NCI-H2196 (cell line): Measurements from ENCODE around the gene MEN1.

Source experiments
- DNase-seq: peaks from one replicate; lab custom pipeline; 2025; ENCODE audit not compliant: unreplicated experiment; lab: John Stamatoyannopoulos, UW

MEN1 gene

GRCh38 chr11:64810271-64810890, at the start of gene MEN1:
Gene MEN1, minus strand, starts transcription at chr11:64810551. Its CDS starts 442 bp downstream, at chr11:64810109.
- DNase-seq = peak; percentile 97

GRCh38 chr11:64859542-64860414, 49.4 kb upstream of the MEN1 start:
- no peak for DNase-seq

- DNase-seq = no peak
Observed at GRCh38 chr11:64858467-64859263, 48.3 kb upstream of the MEN1 start.

DNA sequence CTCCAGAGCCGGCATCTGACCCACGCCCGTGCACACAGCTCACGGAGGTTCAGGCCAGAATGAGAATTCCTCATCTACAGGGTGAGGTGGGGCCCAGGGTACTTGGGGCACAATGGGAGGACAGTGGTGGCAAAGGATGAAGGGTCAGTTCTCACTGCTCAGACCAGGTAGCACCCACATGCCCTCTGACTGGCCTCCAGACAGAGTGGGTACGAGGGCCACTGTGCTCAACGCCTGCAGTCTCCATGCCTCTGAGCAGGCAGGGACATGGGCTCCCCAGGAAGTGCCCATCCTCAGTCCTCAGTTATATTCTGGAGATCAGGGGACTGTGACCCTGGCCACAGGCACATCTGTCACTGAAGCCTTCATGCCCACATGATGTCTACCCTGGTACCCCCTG, 47.1 kb upstream of the MEN1 start:
- no peak for DNase-seq

- no peak for DNase-seq
Observed at GRCh38 chr11:64856382-64857227, 46.3 kb upstream of the MEN1 start.

DNA sequence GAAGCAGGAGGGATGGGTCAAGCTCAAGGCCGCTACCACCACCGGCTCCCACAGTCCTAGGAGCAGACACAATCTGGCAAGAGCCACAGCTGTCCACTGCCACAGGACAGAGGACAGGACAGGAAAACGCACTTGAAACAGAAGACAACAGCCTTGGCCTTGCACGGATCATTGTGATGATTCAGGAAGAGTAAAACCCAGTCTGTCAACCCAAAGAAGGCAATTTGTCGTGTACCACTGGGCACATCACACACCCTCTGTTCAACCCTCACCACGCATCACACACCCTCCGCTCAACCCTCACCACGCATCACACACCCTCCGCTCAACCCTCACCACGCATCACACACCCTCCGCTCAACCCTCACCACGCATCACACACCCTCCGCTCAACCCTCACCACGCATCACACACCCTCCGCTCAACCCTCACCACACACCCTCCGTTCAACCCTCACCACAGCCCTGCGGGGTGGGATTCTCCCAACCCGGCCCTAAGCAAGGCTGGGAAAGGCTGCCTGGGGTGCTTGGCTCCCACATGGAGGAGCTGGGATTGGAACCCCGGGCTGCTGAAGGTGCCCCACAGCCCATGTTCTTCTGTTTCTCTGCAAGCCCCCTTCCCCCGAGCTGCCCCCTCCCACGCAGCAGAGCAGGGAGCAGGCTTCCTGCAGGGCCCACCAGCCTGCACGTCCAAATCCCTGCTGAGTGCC, 45.4 kb upstream of the MEN1 start:
- no peak for DNase-seq

GRCh38 chr11:64854534-64855502, 44.5 kb upstream of the MEN1 start:
- DNase-seq = peak; percentile 58

DNA sequence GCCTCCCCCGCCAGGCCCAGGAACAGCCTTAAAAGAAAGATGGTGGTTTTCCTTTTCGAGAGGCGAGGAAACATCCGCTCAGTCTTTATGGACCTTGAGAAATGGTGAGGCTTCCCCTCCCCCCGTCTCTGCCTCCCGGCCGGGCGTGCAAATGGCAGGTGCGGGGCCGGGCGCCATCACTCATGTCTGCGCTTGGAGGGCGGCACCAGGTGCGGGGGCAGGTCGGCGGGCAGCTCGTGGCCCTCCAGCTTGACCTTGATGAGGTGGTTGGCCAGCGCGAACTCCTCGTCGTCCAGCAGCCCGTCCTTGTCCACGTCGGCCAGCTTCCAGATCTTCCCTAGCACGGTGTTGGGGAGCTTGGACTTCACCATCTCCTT, 43.8 kb upstream of the MEN1 start:
- DNase-seq = no peak

GRCh38 chr11:64853709-64854108, 43.4 kb upstream of the MEN1 start:
- no peak for DNase-seq

DNA sequence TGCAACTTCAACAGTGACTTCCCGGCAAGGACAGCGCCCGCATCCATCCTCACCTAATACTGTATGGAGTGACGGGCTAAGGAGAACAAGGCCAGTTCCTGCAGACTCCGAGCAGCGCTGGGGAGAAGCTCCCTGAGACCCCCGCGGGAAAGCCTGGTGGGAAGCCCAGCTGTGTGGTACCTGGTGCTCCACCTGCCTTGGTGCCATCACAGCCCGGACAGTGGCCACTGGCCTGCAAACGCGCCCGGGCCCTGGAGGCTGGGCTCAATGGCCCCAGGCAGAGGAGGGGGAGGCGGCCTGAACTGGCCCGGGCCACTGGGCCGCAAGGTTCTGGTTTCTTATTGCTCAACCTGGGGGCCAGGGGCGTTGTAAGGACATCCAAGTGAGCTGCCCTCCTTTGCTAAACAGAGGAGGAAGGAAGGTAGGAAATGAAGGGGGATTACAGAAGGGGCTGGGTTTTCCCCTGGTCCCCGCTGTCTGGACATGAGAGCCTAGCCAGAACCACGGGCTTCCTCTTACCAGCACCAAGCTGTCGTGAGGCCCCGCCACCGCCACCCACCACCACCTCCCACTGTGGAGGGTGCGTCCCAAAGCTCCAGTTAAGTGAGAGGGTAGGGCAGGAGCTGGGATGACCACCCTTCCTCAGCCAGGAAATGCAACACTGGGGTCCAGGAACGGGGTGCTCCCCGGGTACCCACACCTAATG, 42.6 kb upstream of the MEN1 start:
- no peak for DNase-seq

- DNase-seq = no peak
Observed at GRCh38 chr11:64851831-64852351, 41.5 kb upstream of the MEN1 start.

DNA sequence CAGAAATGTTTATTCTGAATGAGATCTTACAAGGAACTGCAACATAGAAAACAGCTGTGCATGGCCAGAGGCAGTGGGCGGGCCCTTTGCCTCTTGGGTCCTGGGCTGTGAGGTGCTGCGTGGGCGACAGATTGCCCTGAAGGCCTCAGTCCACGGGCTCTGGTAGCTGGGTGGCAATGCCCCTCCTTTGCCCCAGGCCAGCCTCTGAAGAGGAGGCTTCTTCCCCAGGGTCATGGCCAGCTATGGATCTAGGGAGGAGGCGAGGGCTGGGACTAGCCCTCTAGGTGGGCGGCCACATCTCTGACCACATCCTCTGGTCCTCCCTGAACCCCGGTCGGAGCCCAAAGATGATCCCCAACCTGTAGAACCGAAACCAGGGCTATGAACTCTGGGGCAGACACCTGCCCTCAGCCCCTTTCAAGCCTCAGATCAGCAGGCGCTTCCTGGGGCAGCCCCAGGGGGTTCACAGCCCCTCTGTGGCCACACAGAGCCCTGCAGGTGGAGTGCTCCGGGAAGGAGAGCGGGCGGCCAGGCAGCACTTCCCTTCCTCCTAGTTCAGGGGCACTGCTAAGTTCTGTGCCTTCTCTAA, 40.7 kb upstream of the MEN1 start:
- DNase-seq = no peak

- no peak for DNase-seq
Observed at GRCh38 chr11:64849598-64850356, 39.4 kb upstream of the MEN1 start.

- peak; percentile 80 for DNase-seq
Observed at GRCh38 chr11:64848826-64849597, 38.7 kb upstream of the MEN1 start.

DNA sequence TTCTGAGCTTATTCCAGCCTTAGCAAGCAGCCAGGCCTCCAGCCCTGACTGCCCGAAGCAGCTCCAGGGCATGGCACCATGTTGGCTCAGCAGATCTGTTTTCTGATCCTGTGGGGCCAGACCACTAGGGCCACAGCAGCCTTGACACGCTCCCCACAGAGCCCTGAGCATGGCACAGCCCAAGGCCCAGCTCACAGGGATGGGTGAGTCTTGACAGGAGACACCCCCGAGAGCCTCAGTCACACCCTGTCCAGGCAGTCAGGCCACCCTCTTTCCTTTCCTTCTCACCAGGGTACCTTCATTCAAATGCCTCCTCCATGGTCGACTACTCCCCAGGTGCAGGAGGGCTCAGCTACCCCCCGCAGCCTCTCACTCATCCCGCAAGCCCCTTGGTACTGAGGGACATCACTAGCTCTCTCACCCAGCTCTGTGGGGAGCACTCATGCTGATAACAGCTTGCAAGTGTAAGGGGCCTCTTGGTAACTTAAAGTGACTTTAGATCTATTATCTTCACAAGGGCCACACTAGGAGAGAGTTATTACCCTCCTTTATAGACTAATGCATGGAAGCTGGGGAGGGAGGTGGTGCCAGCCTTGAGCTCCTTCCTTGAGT, 38.0 kb upstream of the MEN1 start:
- DNase-seq = no peak
